Pons (tissue), 1 donor: ENCODE results near the gene ZXDA.

ENCODE experiments used
- DNase-seq: peaks from one replicate; pipeline ENCODE4 v3.0.0-alpha.2; 2016; ENCODE audit warnings: low spot score

ZXDA gene

GRCh38 chrX:57871463-57871862, 38.8 kb downstream of the ZXDA start:
- DNase-seq: no peak
